HCEC 1CT (cell line): Measurements from ENCODE around the gene GLIS1.
"Not testable (repeated sequence)": the region's sequence is repeated elsewhere in the genome, so short reads cannot be mapped to it uniquely, and the experiment has no call there.

Experiments used
- DNase-seq: peaks from one replicate; pipeline ENCODE4 v3.0.0-alpha.2; 2017

The GLIS1 gene

DNA sequence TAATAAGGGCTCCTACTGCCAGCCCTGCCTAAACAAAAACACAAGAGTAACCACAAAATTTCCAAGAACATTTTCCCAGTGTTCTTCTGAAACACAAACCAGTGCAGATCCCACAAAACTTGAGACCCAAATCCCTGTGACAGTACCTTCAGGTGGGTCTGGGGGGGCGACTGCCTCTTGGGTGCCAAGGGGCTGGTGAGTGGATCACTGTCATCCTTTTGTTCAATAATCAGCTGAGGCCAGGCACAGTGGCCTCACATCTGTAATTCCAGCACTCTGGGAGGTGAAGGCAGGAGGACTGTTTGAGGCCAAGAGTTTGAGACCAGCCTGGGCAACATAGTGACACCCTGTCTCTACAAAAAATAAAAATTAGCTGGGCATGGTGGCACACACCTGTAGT lies 87.6 kb downstream of the GLIS1 start:
- no peak for DNase-seq

GRCh38 chr1:53648516-53648915 lies 90.4 kb downstream of the GLIS1 start:
- DNase-seq, result no peak

DNA sequence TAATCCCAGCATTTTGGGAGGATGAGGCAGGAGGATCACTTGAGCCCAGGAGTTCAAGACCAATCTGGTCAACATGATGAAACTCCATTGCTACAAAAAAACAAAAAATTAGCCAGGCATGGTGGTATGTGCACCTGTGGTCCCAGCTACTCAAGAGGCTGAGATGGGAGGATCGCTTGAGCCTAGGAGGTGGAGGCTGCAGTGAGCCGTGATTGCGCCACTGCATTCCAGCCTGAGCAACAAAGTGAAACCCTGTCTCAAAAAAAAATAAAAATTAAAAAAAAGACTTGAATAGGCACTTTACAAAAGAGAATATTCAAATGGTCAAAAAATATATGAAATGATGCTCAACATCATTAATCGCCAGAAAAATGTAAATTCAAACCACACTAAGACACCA lies 91.0 kb downstream of the GLIS1 start:
- DNase-seq, result not testable (repeated sequence)

- no peak for DNase-seq
Observed at GRCh38 chr1:53646732-53647131, 92.2 kb downstream of the GLIS1 start.

GRCh38 chr1:53645690-53646078 lies 93.3 kb downstream of the GLIS1 start:
- no peak for DNase-seq

DNA sequence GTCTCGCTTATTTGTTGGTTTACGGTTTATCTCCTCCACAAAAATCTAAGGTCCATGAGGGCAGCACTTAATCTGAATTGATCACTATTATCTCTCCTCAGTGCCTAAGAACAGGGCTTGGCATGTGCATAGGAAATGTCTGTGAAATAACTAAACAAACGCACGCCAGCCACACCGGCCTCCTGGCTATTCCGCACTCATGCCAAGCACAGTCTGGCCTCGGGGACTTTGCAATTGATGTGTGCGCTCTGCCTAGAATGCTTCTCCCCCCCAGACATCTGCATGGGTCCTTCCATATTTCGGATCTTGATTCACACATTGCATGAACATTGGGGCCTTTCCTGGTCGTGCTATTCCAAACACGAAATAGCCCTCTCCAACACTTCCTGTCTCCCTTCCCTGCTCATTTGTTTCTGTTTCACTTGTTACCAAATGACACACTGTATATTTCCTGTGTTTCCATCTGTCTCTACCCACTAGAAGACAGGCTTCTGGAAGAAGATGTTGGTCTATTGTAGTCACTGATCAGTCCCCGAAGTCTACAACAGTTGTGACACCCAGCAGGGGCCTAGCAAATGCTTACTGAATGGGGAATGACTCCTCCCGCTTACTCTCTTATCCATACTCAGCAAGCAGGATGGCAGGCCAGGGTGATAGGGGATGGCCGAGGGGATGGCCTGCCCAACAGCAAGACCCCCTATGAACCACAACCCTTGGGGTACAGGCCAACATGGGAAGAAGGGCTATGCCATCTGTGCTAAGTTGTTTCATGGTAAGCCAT lies 93.9 kb downstream of the GLIS1 start:
- DNase-seq, result no peak

GRCh38 chr1:53644496-53644895 lies 94.5 kb downstream of the GLIS1 start:
- DNase-seq, result no peak

DNA sequence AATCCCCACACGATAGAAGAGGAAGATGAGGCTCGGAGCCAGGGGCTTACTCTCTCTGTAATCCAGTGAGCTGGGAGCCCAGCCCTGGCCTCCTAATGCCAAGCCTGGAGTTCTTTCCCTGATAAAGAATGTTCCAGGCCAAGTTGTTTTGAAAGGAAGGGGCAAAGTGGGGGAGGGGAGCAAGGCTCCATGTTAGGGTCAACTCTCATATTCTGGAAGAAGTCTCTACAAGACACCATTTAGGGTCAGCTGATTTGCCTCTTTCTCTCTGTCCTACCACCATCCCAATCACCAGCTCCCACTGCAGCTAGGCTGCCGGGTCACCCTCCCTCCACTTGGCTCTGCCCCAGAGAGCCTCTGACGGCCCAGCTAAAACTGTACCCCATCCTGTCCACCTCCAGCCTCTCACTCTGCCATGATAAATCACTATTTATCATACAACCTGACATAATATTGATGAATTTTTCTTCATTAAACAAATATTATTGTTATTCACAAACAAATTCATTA lies 95.0 kb downstream of the GLIS1 start:
- DNase-seq, result no peak

DNA sequence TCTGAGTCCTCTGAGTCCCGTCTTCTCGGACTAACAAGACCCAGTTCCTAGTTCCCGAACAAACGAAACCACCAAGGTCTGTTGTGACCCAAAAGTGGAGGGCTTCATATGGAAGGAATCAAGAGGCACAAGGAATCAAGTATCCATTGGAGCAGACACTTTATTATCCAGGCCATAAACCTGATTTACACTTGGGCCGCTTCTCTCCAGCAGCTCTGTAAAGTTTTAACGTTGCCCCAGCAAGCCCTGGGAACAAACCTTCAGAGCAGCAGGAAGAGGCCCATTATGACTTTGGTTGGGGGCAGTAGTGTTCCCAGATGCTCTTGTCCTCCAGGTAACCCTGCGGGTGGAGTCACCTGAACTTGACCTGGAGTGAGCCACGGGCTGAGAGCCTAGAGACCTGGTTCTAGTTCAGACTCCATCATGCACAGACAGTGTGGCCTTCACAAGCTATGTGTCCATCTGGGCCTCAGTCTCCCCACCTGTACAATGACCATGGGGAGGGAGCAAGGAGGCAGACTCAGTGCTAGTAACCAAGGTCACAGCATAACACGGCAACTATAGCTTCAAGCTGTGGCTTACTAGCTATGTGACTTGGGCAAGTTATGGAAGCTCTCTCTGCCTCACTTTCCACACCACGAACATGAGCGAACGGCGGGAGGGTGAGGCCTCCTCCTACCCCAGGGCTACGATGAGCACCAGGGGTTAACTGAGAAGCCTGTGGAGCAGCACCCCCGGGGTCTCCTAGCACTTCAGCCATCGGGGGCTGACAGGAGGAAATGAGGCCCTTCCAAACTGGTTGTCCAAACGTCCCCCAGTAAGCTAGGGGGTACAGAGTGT lies 95.7 kb downstream of the GLIS1 start:
- no peak for DNase-seq

DNA sequence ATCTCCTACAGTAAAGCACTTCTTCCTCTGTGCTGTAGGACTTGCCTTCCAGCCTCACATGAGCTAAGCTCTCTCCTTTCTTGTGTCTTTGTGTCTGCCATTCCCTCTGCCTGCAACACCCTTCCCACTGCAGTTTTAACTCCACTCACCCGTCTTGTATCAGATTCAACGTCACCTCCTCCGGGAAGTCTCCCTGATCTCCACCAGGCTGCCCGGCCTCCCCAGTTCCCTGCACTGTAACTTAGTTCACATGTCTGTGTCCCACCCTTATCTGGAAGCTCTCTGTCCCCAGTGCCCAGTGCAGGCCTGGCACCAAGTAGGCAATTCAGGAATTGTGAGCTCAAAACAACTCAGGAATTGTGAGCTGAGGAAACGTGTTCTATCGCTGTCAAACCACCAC lies 96.4 kb downstream of the GLIS1 start:
- no peak for DNase-seq

GRCh38 chr1:53642215-53642555 lies 96.8 kb downstream of the GLIS1 start:
- no peak for DNase-seq

GRCh38 chr1:53641481-53642214 lies 97.3 kb downstream of the GLIS1 start:
- DNase-seq, result no peak

DNA sequence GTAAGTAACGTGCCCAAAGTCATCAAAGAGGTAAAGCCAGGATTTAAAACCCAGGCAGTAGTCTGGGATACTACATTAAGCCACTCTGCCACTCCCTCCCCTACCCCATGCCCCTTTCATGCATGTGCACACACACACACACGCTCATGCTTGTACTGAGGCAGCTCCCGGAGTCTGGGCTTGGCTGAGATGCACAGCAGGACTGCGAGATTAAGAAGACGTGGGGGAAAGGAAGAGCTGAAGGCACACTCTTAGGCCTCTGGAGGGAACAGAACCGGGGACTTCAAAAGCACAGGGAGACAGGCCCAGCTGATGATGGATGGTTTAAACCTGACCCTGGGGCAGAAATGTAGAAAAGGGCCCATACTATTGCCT lies 98.3 kb downstream of the GLIS1 start:
- DNase-seq, result no peak

- no peak for DNase-seq
Observed at GRCh38 chr1:53639996-53640700, 98.8 kb downstream of the GLIS1 start.

DNA sequence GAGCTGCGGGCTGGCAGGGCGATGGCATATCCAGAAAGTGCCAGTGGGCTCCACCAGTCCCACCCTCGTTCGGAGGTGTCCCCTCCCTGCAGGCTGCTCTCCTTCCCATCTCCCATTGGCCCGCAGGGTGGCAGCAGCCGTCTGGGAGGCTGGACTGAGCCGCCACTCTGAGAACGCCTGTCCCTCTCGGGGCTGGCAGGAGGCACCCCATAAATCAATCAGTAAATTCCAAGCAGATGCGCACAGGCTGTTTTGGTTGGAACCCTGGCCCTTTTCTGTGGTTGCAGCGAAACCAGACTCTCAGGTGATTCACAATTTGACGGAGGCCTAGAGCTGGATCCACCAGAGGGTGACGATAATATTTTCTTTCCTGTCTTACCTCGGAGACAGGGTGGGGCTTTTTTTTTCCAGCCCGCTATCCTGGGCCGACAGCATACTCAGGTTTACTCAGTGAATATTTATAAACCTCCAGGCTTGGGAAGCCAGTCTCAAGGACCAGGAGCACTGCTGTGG lies 99.7 kb downstream of the GLIS1 start:
- no peak for DNase-seq

- DNase-seq, result no peak
Observed at GRCh38 chr1:53638360-53639035, 100.5 kb downstream of the GLIS1 start.

- no peak for DNase-seq
Observed at GRCh38 chr1:53637511-53638359, 101.2 kb downstream of the GLIS1 start.

GRCh38 chr1:53636621-53637171 lies 102.3 kb downstream of the GLIS1 start:
- DNase-seq, result no peak

GRCh38 chr1:53634571-53634979 lies 104.4 kb downstream of the GLIS1 start:
- DNase-seq, result no peak

DNA sequence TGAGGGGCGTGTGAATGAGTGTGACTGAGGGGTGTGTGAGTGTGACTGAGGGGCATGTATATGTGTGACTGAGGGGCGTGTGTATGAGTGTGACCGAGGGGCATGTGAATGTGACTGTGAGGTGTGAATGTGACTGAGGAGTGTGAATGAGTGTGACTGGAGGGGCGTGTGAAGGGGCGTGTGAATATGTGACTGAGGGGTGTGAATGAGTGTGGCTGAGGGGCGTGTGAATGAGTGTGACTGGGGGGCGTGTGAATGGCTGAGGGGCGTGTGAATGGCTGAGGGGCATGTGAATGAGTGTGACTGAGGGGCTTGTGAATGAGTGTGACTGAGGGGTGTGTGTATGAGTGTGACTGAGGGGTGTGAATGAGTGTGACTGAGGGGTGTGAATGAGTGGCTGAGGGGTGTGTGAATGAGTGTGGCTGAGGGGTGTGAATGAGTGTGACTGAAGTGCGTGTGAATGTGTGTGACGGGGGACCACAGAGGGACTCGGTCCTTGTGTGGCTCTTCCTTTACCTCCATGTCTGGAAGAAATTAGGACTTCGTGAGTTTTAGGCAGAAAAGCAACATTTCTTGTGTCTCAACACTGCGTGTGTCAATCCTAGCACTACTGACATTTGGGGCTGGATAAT lies 105.8 kb downstream of the GLIS1 start:
- no peak for DNase-seq
